ENCODE results near the gene KIF13A.
"Not testable (repeated sequence)": the region's sequence is repeated elsewhere in the genome, so short reads cannot be mapped to it uniquely, and the experiment has no call there.

Gene KIF13A

GRCh38 chr6:17768388-17768787, 219.0 kb downstream of the KIF13A start:
- H3K36me3 ChIP-seq (ENCODE audit: control insufficient read depth, insufficient read depth, low read length), result peaks cover 59% of the 10 kb centered on the region
- H3K9ac ChIP-seq (ENCODE audit: low read length), result no peak overlapping the region
- H3K27ac ChIP-seq (ENCODE audit: low read depth, low read length), result no peak overlapping the region
- H3K4me1 ChIP-seq (ENCODE audit: control insufficient read depth, insufficient read depth, low read length), result no peaks in the 10 kb centered on the region
- H3K27me3 ChIP-seq (ENCODE audit: control insufficient read depth, insufficient read depth, low read length), result no peaks in the 10 kb centered on the region
- no peak overlapping the region for H3K4me3 ChIP-seq (ENCODE audit: low read depth, low read length)
- H3K9me3 ChIP-seq (ENCODE audit: control insufficient read depth, insufficient read depth, low read depth, low read length), result no peaks in the 10 kb centered on the region

- Histone ChIP-seq H3K9me3 (ENCODE audit: control insufficient read depth, insufficient read depth, low read depth, low read length) (no peaks in the 10 kb centered on the region), H3K9ac (ENCODE audit: low read length) (no peak overlapping the region), H3K4me3 (ENCODE audit: low read depth, low read length) (no peak overlapping the region), H3K27ac (ENCODE audit: low read depth, low read length) (no peak overlapping the region), H3K36me3 (ENCODE audit: control insufficient read depth, insufficient read depth, low read length) (peaks cover 25% of the 10 kb centered on the region), H3K27me3 (ENCODE audit: control insufficient read depth, insufficient read depth, low read length) (no peaks in the 10 kb centered on the region), H3K4me1 (ENCODE audit: control insufficient read depth, insufficient read depth, low read length) (no peaks in the 10 kb centered on the region)
These were observed 224.8 kb downstream of the KIF13A start for GRCh38 chr6:17762651-17763050.

GRCh38 chr6:17758119-17758518, 229.3 kb downstream of the KIF13A start:
- H3K9ac ChIP-seq (ENCODE audit: low read length), result no peak overlapping the region
- H3K9me3 ChIP-seq (ENCODE audit: control insufficient read depth, insufficient read depth, low read depth, low read length), result no peaks in the 10 kb centered on the region

GRCh38 chr6:17754254-17754653, 233.2 kb downstream of the KIF13A start:
- Histone ChIP-seq H3K4me3 (ENCODE audit: low read depth, low read length) (no peak overlapping the region), H3K27ac (ENCODE audit: low read depth, low read length) (no peak overlapping the region), H3K9ac (ENCODE audit: low read length) (no peak overlapping the region), H3K36me3 (ENCODE audit: control insufficient read depth, insufficient read depth, low read length) (no peaks in the 10 kb centered on the region), H3K4me1 (ENCODE audit: control insufficient read depth, insufficient read depth, low read length) (no peaks in the 10 kb centered on the region), H3K27me3 (ENCODE audit: control insufficient read depth, insufficient read depth, low read length) (no peaks in the 10 kb centered on the region), H3K9me3 (ENCODE audit: control insufficient read depth, insufficient read depth, low read depth, low read length) (no peaks in the 10 kb centered on the region)

More at GRCh38 chr6:17758119-17758518, 229.3 kb downstream of the KIF13A start:
- Histone ChIP-seq H3K4me3 (ENCODE audit: low read depth, low read length) (no peak overlapping the region), H3K4me1 (ENCODE audit: control insufficient read depth, insufficient read depth, low read length) (no peaks in the 10 kb centered on the region), H3K36me3 (ENCODE audit: control insufficient read depth, insufficient read depth, low read length) (peaks cover 3% of the 10 kb centered on the region; the same call in 1 of the 2 replicates), H3K27ac (ENCODE audit: low read depth, low read length) (no peak overlapping the region), H3K27me3 (ENCODE audit: control insufficient read depth, insufficient read depth, low read length) (no peaks in the 10 kb centered on the region)

- H3K36me3 ChIP-seq (ENCODE audit: control insufficient read depth, insufficient read depth, low read length); H3K4me3 ChIP-seq (ENCODE audit: low read depth, low read length); H3K27ac ChIP-seq (ENCODE audit: low read depth, low read length); H3K9me3 ChIP-seq (ENCODE audit: control insufficient read depth, insufficient read depth, low read depth, low read length); H3K4me1 ChIP-seq (ENCODE audit: control insufficient read depth, insufficient read depth, low read length); H3K9ac ChIP-seq (ENCODE audit: low read length); H3K27me3 ChIP-seq (ENCODE audit: control insufficient read depth, insufficient read depth, low read length): not testable (repeated sequence)
These were observed 242.1 kb downstream of the KIF13A start for GRCh38 chr6:17745324-17745723.

- H3K27ac ChIP-seq (ENCODE audit: low read depth, low read length); H3K9ac ChIP-seq (ENCODE audit: low read length); H3K4me1 ChIP-seq (ENCODE audit: control insufficient read depth, insufficient read depth, low read length); H3K9me3 ChIP-seq (ENCODE audit: control insufficient read depth, insufficient read depth, low read depth, low read length); H3K27me3 ChIP-seq (ENCODE audit: control insufficient read depth, insufficient read depth, low read length); H3K36me3 ChIP-seq (ENCODE audit: control insufficient read depth, insufficient read depth, low read length); H3K4me3 ChIP-seq (ENCODE audit: low read depth, low read length): not testable (repeated sequence)
These were observed 242.6 kb downstream of the KIF13A start for GRCh38 chr6:17744757-17745308.

GRCh38 chr6:17744019-17744756, 243.2 kb downstream of the KIF13A start:
- Histone ChIP-seq H3K4me3 (ENCODE audit: low read depth, low read length) (no peak overlapping the region), H3K4me1 (ENCODE audit: control insufficient read depth, insufficient read depth, low read length) (no peaks in the 10 kb centered on the region), H3K27ac (ENCODE audit: low read depth, low read length) (no peak overlapping the region), H3K27me3 (ENCODE audit: control insufficient read depth, insufficient read depth, low read length) (no peaks in the 10 kb centered on the region), H3K36me3 (ENCODE audit: control insufficient read depth, insufficient read depth, low read length) (no peaks in the 10 kb centered on the region), H3K9ac (ENCODE audit: low read length) (no peak overlapping the region), H3K9me3 (ENCODE audit: control insufficient read depth, insufficient read depth, low read depth, low read length) (no peaks in the 10 kb centered on the region)

GRCh38 chr6:17741507-17741906, 245.9 kb downstream of the KIF13A start:
- H3K4me3 ChIP-seq (ENCODE audit: low read depth, low read length), result no peak overlapping the region
- H3K27ac ChIP-seq (ENCODE audit: low read depth, low read length), result no peak overlapping the region
- H3K9ac ChIP-seq (ENCODE audit: low read length), result no peak overlapping the region
- no peaks in the 10 kb centered on the region for H3K4me1 ChIP-seq (ENCODE audit: control insufficient read depth, insufficient read depth, low read length)
- no peaks in the 10 kb centered on the region for H3K27me3 ChIP-seq (ENCODE audit: control insufficient read depth, insufficient read depth, low read length)
- peaks cover 22% of the 10 kb centered on the region for H3K9me3 ChIP-seq (ENCODE audit: control insufficient read depth, insufficient read depth, low read depth, low read length)
- no peaks in the 10 kb centered on the region for H3K36me3 ChIP-seq (ENCODE audit: control insufficient read depth, insufficient read depth, low read length)

- H3K9me3 ChIP-seq (ENCODE audit: control insufficient read depth, insufficient read depth, low read depth, low read length), result peaks cover 27% of the 10 kb centered on the region
- H3K36me3 ChIP-seq (ENCODE audit: control insufficient read depth, insufficient read depth, low read length), result no peaks in the 10 kb centered on the region
- H3K27me3 ChIP-seq (ENCODE audit: control insufficient read depth, insufficient read depth, low read length), result no peaks in the 10 kb centered on the region
- H3K27ac ChIP-seq (ENCODE audit: low read depth, low read length), result no peak overlapping the region
- no peaks in the 10 kb centered on the region for H3K4me1 ChIP-seq (ENCODE audit: control insufficient read depth, insufficient read depth, low read length)
- no peak overlapping the region for H3K9ac ChIP-seq (ENCODE audit: low read length)
- no peak overlapping the region for H3K4me3 ChIP-seq (ENCODE audit: low read depth, low read length)
These were observed 246.7 kb downstream of the KIF13A start for GRCh38 chr6:17740559-17741220.

GRCh38 chr6:17737704-17738252, 249.7 kb downstream of the KIF13A start:
- Histone ChIP-seq H3K27ac (ENCODE audit: low read depth, low read length) (no peak overlapping the region), H3K9me3 (ENCODE audit: control insufficient read depth, insufficient read depth, low read depth, low read length) (peaks cover 27% of the 10 kb centered on the region), H3K9ac (ENCODE audit: low read length) (no peak overlapping the region), H3K4me1 (ENCODE audit: control insufficient read depth, insufficient read depth, low read length) (no peaks in the 10 kb centered on the region), H3K4me3 (ENCODE audit: low read depth, low read length) (no peak overlapping the region), H3K27me3 (ENCODE audit: control insufficient read depth, insufficient read depth, low read length) (no peaks in the 10 kb centered on the region), H3K36me3 (ENCODE audit: control insufficient read depth, insufficient read depth, low read length) (no peaks in the 10 kb centered on the region)

- not testable (repeated sequence) for H3K9ac ChIP-seq (ENCODE audit: low read length); H3K4me3 ChIP-seq (ENCODE audit: low read depth, low read length); H3K36me3 ChIP-seq (ENCODE audit: control insufficient read depth, insufficient read depth, low read length); H3K4me1 ChIP-seq (ENCODE audit: control insufficient read depth, insufficient read depth, low read length); H3K27ac ChIP-seq (ENCODE audit: low read depth, low read length); H3K27me3 ChIP-seq (ENCODE audit: control insufficient read depth, insufficient read depth, low read length)
- H3K9me3 ChIP-seq (ENCODE audit: control insufficient read depth, insufficient read depth, low read depth, low read length), result peaks cover 27% of the 10 kb centered on the region
These were observed 252.1 kb downstream of the KIF13A start for GRCh38 chr6:17735311-17735710.
